ENCODE results near the gene FAM171A1. TPM values are rescaled to one million over a fixed set of nuclear protein-coding genes. Genes with fewer than 3 reads are reported as not detected.

Gene FAM171A1
- total RNA-seq, 3 donors from 2014 or later: 2.7 to 4.2 (median 3.7) TPM

GRCh38 chr10:15181576-15182156 lies 189.4 kb downstream of the FAM171A1 start:
- Mint-ChIP-seq H3K4me3 (no peak overlapping the region), H3K9me3 (no peaks in the 10 kb centered on the region), H3K27me3 (ENCODE audit: low read depth) (no peaks in the 10 kb centered on the region), H3K4me1 (ENCODE audit: low read depth) (peaks cover 21% of the 10 kb centered on the region), H3K36me3 (ENCODE audit: insufficient read depth) (no peaks in the 10 kb centered on the region)
- ATAC-seq: no peak
- no peak for DNase-seq

- no peak for DNase-seq
- no peak for ATAC-seq
- Mint-ChIP-seq H3K9me3 (no peaks in the 10 kb centered on the region), H3K4me3 (no peak overlapping the region), H3K36me3 (ENCODE audit: insufficient read depth) (no peaks in the 10 kb centered on the region), H3K4me1 (ENCODE audit: low read depth) (peaks cover 12% of the 10 kb centered on the region), H3K27me3 (ENCODE audit: low read depth) (no peaks in the 10 kb centered on the region)
Measured at GRCh38 chr10:15180736-15181135, 190.4 kb downstream of the FAM171A1 start.

GRCh38 chr10:15176269-15176668 lies 194.8 kb downstream of the FAM171A1 start:
- H3K9me3 Mint-ChIP-seq: no peaks in the 10 kb centered on the region
- ATAC-seq (no peak), DNase-seq (no peak)
- H3K27me3 Mint-ChIP-seq (ENCODE audit: low read depth): no peaks in the 10 kb centered on the region
- no peaks in the 10 kb centered on the region for H3K36me3 Mint-ChIP-seq (ENCODE audit: insufficient read depth)
- H3K4me1 Mint-ChIP-seq (ENCODE audit: low read depth): peaks cover 17% of the 10 kb centered on the region
- H3K4me3 Mint-ChIP-seq: no peak overlapping the region

GRCh38 chr10:15175587-15175986 lies 195.5 kb downstream of the FAM171A1 start:
- H3K9me3 Mint-ChIP-seq: no peaks in the 10 kb centered on the region
- H3K4me1 Mint-ChIP-seq (ENCODE audit: low read depth): peaks cover 23% of the 10 kb centered on the region
- DNase-seq (no peak), ATAC-seq (no peak)
- H3K4me3 Mint-ChIP-seq: no peak overlapping the region
- H3K36me3 Mint-ChIP-seq (ENCODE audit: insufficient read depth): no peaks in the 10 kb centered on the region
- H3K27me3 Mint-ChIP-seq (ENCODE audit: low read depth): no peaks in the 10 kb centered on the region

GRCh38 chr10:15172306-15172840 lies 198.7 kb downstream of the FAM171A1 start:
- ATAC-seq (no peak), DNase-seq (no peak)
- no peaks in the 10 kb centered on the region for H3K27me3 Mint-ChIP-seq (ENCODE audit: low read depth)
- peaks cover 42% of the 10 kb centered on the region for H3K4me1 Mint-ChIP-seq (ENCODE audit: low read depth)
- no peaks in the 10 kb centered on the region for H3K36me3 Mint-ChIP-seq (ENCODE audit: insufficient read depth)
- no peak overlapping the region for H3K4me3 Mint-ChIP-seq
- H3K9me3 Mint-ChIP-seq: no peaks in the 10 kb centered on the region

- H3K36me3 Mint-ChIP-seq (ENCODE audit: insufficient read depth): no peaks in the 10 kb centered on the region
- no peak for ATAC-seq
- H3K4me3 Mint-ChIP-seq: peak overlapping the region; percentile 73
- peaks cover 64% of the 10 kb centered on the region for H3K4me1 Mint-ChIP-seq (ENCODE audit: low read depth)
- H3K27me3 Mint-ChIP-seq (ENCODE audit: low read depth): no peaks in the 10 kb centered on the region
- H3K9me3 Mint-ChIP-seq: no peaks in the 10 kb centered on the region
- DNase-seq: peak; percentile 9
Measured at GRCh38 chr10:15169555-15170401, 201.3 kb downstream of the FAM171A1 start.

- ATAC-seq: peak; percentile 68 to 72
- Mint-ChIP-seq H3K36me3 (ENCODE audit: insufficient read depth) (no peaks in the 10 kb centered on the region), H3K27me3 (ENCODE audit: low read depth) (no peaks in the 10 kb centered on the region), H3K4me3 (peak overlapping the region; percentile 73), H3K4me1 (ENCODE audit: low read depth) (peaks cover 65% of the 10 kb centered on the region), H3K9me3 (no peaks in the 10 kb centered on the region)
- DNase-seq: peak; percentile 97
Measured at GRCh38 chr10:15168786-15169554, 202.1 kb downstream of the FAM171A1 start.

- DNase-seq (no peak), ATAC-seq (peak; percentile 83 to 85)
- H3K4me1 Mint-ChIP-seq (ENCODE audit: low read depth): peaks cover 70% of the 10 kb centered on the region
- H3K36me3 Mint-ChIP-seq (ENCODE audit: insufficient read depth): no peaks in the 10 kb centered on the region
- no peaks in the 10 kb centered on the region for H3K9me3 Mint-ChIP-seq
- H3K27me3 Mint-ChIP-seq (ENCODE audit: low read depth): no peaks in the 10 kb centered on the region
- H3K4me3 Mint-ChIP-seq: peak within 1 kb of the TSS; percentile 89
Measured at GRCh38 chr10:15168291-15168785, 202.8 kb downstream of the FAM171A1 start, which contains the start of gene NMT2. Gene NMT2 (minus strand): TSS chr10:15168693. CDS start chr10:15168612, 81 bp downstream.

GRCh38 chr10:15167411-15168290 lies 203.4 kb downstream of the FAM171A1 start:
- peak; percentile 15 for DNase-seq
- Mint-ChIP-seq H3K4me1 (ENCODE audit: low read depth) (peaks cover 69% of the 10 kb centered on the region), H3K4me3 (peak overlapping the region; percentile 89)

GRCh38 chr10:15166325-15166724 lies 204.8 kb downstream of the FAM171A1 start:
- ATAC-seq (no peak), DNase-seq (no peak)
- Mint-ChIP-seq H3K4me3 (peak overlapping the region; percentile 89), H3K9me3 (no peaks in the 10 kb centered on the region), H3K27me3 (ENCODE audit: low read depth) (no peaks in the 10 kb centered on the region), H3K36me3 (ENCODE audit: insufficient read depth) (no peaks in the 10 kb centered on the region), H3K4me1 (ENCODE audit: low read depth) (peaks cover 69% of the 10 kb centered on the region)

More at GRCh38 chr10:15167411-15168290, 203.4 kb downstream of the FAM171A1 start:
- Mint-ChIP-seq H3K27me3 (ENCODE audit: low read depth) (no peaks in the 10 kb centered on the region), H3K9me3 (no peaks in the 10 kb centered on the region), H3K36me3 (ENCODE audit: insufficient read depth) (no peaks in the 10 kb centered on the region)
- ATAC-seq: peak; percentile 38 to 49

GRCh38 chr10:15163253-15163828 lies 207.7 kb downstream of the FAM171A1 start:
- H3K36me3 Mint-ChIP-seq (ENCODE audit: insufficient read depth): peaks cover 3% of the 10 kb centered on the region
- H3K4me1 Mint-ChIP-seq (ENCODE audit: low read depth): peaks cover 65% of the 10 kb centered on the region
- no peaks in the 10 kb centered on the region for H3K9me3 Mint-ChIP-seq
- ATAC-seq (no peak), DNase-seq (no peak)
- no peaks in the 10 kb centered on the region for H3K27me3 Mint-ChIP-seq (ENCODE audit: low read depth)
- H3K4me3 Mint-ChIP-seq: peak overlapping the region; percentile 42

Data from activated T-cell treated with anti-CD3 and anti-CD28 coated beads, Interleukin-2, amount 50 U/mL, for 4 hours (primary cell).